NCI-H69 (cell line): Measurements from ENCODE around the gene NTRK2.

Source experiments
- DNase-seq: peaks from one replicate; lab custom pipeline; 2025; lab: John Stamatoyannopoulos, UW

The NTRK2 gene

GRCh38 chr9:84851935-84852585, 182.5 kb downstream of the NTRK2 start:
- DNase-seq = peak; percentile 99

- peak; percentile 29 for DNase-seq
These were observed 183.2 kb downstream of the NTRK2 start for GRCh38 chr9:84852617-84853301.

DNA sequence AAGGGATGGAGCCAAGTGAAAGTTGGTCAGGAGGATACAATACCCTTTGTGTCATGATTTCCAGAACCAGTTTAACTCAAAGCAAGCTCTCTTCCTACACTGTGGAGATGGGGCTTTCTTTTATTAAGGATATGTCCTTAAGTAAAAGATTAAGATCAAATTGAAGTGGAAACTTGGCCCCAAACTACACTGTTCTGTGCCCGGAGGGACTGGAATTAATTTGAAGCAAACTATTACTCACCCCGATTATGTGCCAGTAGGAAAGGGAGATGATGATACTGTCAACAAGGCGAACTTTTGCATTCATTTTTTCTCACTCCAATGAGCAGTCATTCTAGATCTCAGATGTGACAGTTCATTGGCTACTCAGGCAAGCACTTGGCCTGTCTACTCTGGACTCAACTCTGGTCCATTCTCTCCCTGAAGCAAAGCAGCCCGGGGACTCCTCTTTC, 186.7 kb downstream of the NTRK2 start:
- DNase-seq = no peak

DNA sequence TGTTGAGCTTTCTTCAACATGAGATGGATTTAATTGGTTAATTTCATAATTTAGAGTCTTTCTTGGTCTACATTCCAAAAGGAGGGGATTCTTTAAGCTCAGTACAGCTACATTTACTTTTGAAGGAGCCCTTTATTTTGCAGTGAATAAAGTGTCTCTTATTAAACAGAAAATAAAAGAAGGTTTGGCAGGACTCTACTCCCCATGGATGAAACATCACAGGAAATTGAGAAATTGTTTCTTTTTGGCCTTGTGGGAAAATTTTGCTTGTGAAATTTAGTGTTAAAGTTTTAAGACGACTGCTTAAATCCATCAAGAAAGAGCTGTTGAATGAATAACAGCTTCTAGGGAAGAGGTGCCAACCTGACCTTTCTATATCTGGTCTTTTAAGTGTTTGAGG, 187.7 kb downstream of the NTRK2 start:
- no peak for DNase-seq

- no peak for DNase-seq
These were observed 188.8 kb downstream of the NTRK2 start for GRCh38 chr9:84858364-84858763.

GRCh38 chr9:84860249-84861115, 191.0 kb downstream of the NTRK2 start:
- DNase-seq = no peak

DNA sequence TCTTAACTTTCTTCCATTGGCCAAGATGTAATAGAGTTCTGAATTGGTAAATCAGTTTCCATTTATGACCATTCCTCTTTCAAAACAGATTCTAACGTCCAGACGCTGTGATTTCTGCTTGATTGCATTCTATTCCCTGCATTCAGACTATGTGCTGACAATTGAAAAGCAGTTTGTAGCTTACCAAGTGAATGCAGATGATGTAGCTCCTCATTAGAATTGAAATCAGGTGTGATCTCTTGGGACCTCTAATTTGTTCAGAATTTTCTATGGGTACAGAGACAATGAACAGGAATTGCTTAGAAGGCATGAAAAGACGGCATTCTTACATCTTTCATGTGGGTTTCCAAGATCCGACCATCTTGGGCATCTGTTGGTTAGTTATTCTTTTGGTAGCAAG, 191.9 kb downstream of the NTRK2 start:
- no peak for DNase-seq

DNA sequence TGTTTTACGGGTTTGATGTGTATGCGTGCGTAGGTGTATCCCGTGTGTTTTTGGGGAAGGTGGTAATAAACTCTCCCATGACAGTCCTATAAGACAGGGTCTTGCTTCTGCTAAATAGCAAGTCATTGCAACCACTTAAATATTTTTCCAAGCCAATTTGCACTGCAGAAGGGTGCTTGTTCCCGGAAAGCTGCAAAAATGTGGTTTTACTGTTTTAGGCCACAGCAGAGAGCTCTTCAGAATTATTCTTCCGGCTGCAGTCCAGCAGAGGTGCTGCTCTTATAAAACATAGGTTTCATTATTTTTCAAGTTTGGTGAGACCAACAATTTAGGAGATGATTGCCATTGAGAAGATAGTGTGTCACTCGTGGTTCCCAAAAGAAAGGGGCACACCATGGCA, 192.8 kb downstream of the NTRK2 start:
- no peak for DNase-seq

GRCh38 chr9:84862810-84863287, 193.3 kb downstream of the NTRK2 start:
- DNase-seq = peak; percentile 67

DNA sequence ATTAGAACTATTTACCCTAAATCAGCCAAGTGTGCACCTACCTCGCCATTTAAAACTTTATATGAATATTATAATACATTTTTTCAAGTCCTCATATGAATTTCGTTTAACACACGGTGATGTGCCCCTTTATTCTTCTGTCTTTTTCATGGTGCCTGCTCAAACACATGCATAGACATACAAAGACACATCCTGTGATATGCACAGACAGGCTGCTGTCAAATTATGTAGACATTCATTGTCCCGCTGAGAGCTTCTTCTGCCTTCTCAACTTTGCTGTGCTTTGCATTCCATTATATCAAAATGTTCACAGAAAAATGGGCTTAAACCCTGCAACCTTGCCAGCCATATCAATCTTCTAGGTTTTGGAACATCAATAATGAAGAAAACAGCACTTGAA, 193.8 kb downstream of the NTRK2 start:
- no peak for DNase-seq

- no peak for DNase-seq
These were observed 197.1 kb downstream of the NTRK2 start for GRCh38 chr9:84866396-84867175.

DNA sequence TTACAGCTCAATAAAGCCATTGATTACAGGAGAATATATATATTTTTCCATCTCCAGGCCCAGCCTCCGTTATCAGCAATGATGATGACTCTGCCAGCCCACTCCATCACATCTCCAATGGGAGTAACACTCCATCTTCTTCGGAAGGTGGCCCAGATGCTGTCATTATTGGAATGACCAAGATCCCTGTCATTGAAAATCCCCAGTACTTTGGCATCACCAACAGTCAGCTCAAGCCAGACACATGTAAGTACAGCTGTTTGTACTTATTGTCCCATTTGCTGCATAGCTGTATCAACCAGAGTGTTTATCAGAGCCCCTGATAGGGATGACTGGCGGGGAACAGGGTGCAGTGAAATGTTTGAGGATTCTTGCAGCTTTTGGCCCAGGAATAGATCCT, 197.7 kb downstream of the NTRK2 start:
- no peak for DNase-seq

DNA sequence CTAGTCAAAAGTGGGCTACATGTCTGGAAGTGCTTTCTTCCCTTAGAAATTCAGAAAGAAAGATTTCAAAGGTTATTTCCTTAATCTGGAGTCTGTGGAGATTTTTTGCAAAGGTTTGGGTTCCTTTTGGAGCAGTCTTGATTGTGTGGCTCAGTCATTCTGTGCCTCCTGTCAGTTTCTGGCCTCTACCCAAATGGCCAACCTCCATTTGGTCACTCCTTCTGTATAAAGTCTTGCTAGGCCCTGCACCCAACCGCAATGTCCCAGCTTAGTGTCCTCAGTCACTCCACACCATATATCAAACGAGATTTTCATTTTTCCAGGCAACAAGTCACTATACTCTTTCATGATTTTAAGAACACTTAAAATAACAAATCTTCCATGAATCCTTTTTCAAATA, 199.6 kb downstream of the NTRK2 start:
- DNase-seq = no peak

DNA sequence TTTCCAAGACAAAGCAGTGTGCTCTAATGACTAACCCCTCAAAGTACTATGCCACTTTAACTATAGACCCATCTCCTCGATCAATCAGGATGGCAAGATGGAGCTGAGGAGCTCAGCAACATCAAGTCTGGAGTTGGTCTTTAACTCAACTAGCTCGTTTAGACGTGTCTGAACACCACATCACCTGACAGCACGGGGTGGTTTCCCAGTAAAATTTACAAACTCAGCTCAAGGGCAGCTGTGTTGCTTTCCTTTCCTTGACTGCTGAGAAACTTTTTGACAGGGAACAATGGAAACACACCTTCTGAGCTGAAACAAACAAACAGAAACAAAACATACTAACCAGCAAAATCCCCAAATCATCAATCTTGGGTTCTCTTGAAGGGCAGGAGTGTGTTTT, 202.5 kb downstream of the NTRK2 start:
- no peak for DNase-seq

GRCh38 chr9:84874022-84874421, 204.5 kb downstream of the NTRK2 start:
- peak; percentile 75 for DNase-seq

GRCh38 chr9:84874596-84874995, 205.1 kb downstream of the NTRK2 start:
- DNase-seq = peak; percentile 18

DNA sequence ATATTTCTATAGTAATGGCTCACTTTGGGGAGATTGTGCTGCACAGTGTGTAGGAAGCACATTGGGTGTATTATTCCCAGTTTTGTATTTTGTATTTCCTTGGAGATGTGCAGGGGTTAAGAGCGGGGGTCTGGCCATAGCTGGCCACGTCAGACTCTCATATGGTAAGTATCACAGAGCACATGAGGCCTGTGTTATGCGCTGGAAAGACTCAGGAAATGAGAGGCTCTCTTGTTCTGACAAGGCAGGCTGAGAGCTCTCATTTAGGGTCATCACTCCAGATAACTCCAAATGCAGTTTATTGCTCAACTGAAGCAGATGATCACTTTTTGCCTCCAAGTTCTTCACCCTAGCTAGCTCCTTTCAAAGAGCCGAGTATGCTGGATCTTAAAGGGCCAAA, 205.7 kb downstream of the NTRK2 start:
- no peak for DNase-seq

DNA sequence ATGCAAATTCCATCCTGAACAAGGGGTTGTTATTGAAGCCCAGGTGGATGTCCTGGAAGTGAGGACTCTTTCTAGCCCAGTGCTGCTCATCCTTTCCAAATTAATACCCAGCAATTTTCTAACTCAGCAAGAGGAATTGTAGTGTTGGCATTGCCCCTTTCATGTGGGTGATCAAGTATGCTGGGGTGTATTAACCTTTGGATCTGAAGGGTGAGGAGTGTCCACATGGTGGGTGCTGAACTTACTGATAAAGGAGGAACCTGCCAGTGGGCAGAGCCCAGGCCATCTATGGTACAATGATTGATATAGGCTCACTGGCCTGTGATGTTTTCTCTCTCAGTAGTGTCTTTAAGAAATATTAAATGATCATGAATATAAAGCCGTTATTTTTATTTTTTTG, 210.1 kb downstream of the NTRK2 start:
- DNase-seq = no peak

- no peak for DNase-seq
These were observed 211.3 kb downstream of the NTRK2 start for GRCh38 chr9:84880835-84881234.

- DNase-seq = no peak
These were observed 217.3 kb downstream of the NTRK2 start for GRCh38 chr9:84886866-84887265.

GRCh38 chr9:84891924-84892323, 222.4 kb downstream of the NTRK2 start:
- DNase-seq = no peak
